Pancreas (tissue), 10 donors: Measurements from ENCODE around the gene METTL25. TPM values are rescaled to one million over a fixed set of nuclear protein-coding genes. Genes with fewer than 3 reads are reported as not detected.
A peak's percentile ranks its signal among the peaks of the same experiment; 100 is the strongest.

Source experiments
- ATAC-seq, 4 donors: fragments of 200-7000 bp; cut with Tn5 transposase; one replicate each; pipeline versions ENCODE4 v1.8.0 to v1.9.1; 2020; ENCODE audit warnings: mild to moderate bottlenecking in 4 of 4, moderate library complexity in 4 of 4
- DNase-seq, 6 donors: peaks; one replicate each; pipeline ENCODE4 v3.0.0-alpha.2; 2020
- FAIRE-seq: peaks from 2 replicates; lab custom pipeline; 2012; peaks lifted over from hg19 to GRCh38; lab: Jason Lieb, UNC
- H3K27ac ChIP-seq, 4 donors: fragments of 200-600 bp; sonication (generic); 1 replicate in 3 of 4; 2 replicates in 1 of 4; pipeline versions ENCODE4 v1.5.0 to v1.8.0; 2020
- H3K27me3 ChIP-seq, 4 donors: fragments of 200-600 bp; one replicate each; pipeline ENCODE4 v1.8.0; 2021
- H3K36me3 ChIP-seq, 3 donors: fragments of 200-600 bp; sonication (generic) in 1 of 3; one replicate each; pipeline versions ENCODE4 v1.5.0 to v1.8.0; 2020 to 2021
- H3K4me1 ChIP-seq, 3 donors: fragments of 200-600 bp; one replicate each; pipeline ENCODE4 v1.8.0; 2021
- H3K4me3 ChIP-seq, 4 donors: fragments of 200-600 bp; sonication (generic) in 2 of 4; one replicate each; pipeline versions ENCODE4 v1.5.0 to v1.8.0; 2020 to 2021
- H3K9me3 ChIP-seq, 4 donors: fragments of 200-600 bp; one replicate each; pipeline ENCODE4 v1.8.0; 2021
- WGBS, 2 donors: extraction: QIAGEN DNeasy Blood & Tissue Kit; methylation state at CpG; one replicate each; pipeline ENCODE4 v1.1.7; 2013; 5-methylcytosine and 5-hydroxymethylcytosine counted together
- intact Hi-C, 3 donors: fragments of 100-400 bp; cut with DNase I; formaldehyde crosslinking; loops; one replicate each; pipeline versions ENCODE4 v1.11.1 to v1.14.2; 2022
- polyA plus RNA-seq, 2 donors: library from polyadenylated mRNA; stranded (reverse); fragments of 200-250 nt; gene quantifications; one replicate each; pipeline ENCODE4 v1.2.3, GENCODE V29; 2013
- total RNA-seq, 6 donors: library from RNA; stranded (reverse); fragmentation: NEBNext Ultra II Directional in 4 of 6; extraction: Animal tissue kit (Norgen Biotek cat#: 25700) in 4 of 6; gene quantifications; one replicate each; pipeline versions ENCODE4 v1.2.1 to v1.2.4, GENCODE V29; 2021 to 2023
- TF ChIP-seq, protein P1 (sequence below), 4 donors: fragments of 200-600 bp; sonication (generic) in 3 of 4; IDR thresholded peaks; one replicate each; pipeline versions ENCODE4 v1.5.0 to v1.8.0; 2021; ENCODE audit warnings: antibody characterized with exemption in 4 of 4
- donor health status: healthy with polysubstance abuse.
- donor health status: DM: no; HTN: no; CAD: no; lungs with moderate emphysema.
- donor health status: DM: no; HTN: no; CAD: no.
- donor health status: control.
- donor health status: control.
- donor health status: Bipolar disorder and iron deficiency.
- donor health status: DM: yes; HTN: yes; CAD: no.
- donor health status: DM: no; HTN: no; CAD: no.
- donor health status: DM: no; HTN: no; CAD: no.
- donor health status: DM: yes; HTN: yes; CAD: no.

METTL25 gene
- total and polyA plus RNA-seq, 8 donors, result 3.5 to 9.5 (median 6.1) TPM

DNA sequence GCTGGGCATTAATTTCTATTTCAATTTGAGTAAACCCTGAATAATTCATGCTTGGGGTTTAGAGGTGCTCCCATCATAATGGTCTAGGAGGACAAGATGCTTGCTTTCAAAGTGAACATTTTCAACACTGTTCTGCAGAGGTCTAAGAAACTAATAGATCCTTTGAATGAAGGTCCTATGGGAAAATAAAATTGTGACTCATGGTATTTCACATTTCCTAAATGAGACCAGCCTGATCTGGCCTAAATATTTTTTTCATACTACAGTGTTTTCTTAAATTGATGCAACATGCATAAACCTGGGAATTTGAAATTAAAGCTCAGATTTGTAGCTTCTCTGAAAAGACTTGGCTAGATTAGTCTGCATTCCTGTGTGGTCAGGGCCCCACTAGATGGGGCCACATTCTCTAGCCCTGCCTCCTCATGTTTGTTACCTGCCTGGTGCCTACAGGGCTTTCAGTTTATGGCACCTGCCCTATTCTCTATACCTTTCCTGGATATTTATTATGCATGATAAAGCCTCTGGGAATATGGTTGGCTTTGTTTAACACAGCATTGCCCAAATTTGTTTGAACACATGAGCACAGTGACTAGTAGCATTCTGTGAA is 112.7 kb downstream of the METTL25 start:
- Histone ChIP-seq H3K4me3 (no peak overlapping the region), H3K36me3 (peaks cover 0 to 3% (median 0%) of the 10 kb centered on the region in 3 donors), H3K27ac (no peak overlapping the region), H3K4me1 (no peaks in the 10 kb centered on the region), H3K9me3 (no peaks in the 10 kb centered on the region), H3K27me3 (no peaks in the 10 kb centered on the region)
- FAIRE-seq, result no peak
- intact Hi-C loops, result no loop called here
- no peak for DNase-seq
- TF ChIP-seq, protein P1, sequence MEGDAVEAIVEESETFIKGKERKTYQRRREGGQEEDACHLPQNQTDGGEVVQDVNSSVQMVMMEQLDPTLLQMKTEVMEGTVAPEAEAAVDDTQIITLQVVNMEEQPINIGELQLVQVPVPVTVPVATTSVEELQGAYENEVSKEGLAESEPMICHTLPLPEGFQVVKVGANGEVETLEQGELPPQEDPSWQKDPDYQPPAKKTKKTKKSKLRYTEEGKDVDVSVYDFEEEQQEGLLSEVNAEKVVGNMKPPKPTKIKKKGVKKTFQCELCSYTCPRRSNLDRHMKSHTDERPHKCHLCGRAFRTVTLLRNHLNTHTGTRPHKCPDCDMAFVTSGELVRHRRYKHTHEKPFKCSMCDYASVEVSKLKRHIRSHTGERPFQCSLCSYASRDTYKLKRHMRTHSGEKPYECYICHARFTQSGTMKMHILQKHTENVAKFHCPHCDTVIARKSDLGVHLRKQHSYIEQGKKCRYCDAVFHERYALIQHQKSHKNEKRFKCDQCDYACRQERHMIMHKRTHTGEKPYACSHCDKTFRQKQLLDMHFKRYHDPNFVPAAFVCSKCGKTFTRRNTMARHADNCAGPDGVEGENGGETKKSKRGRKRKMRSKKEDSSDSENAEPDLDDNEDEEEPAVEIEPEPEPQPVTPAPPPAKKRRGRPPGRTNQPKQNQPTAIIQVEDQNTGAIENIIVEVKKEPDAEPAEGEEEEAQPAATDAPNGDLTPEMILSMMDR (IDR thresholded peaks at IDR 0.05), result no peak
- no peak for ATAC-seq

GRCh38 chr12:82473111-82473754 is 114.9 kb downstream of the METTL25 start:
- Histone ChIP-seq H3K9me3 (no peaks in the 10 kb centered on the region), H3K4me3 (no peak overlapping the region), H3K4me1 (no peaks in the 10 kb centered on the region), H3K27me3 (no peaks in the 10 kb centered on the region), H3K27ac (no peak overlapping the region), H3K36me3 (peaks cover 0 to 3% (median 0%) of the 10 kb centered on the region in 3 donors)
- no peak for ATAC-seq
- WGBS, 2 donors, result 95 to 99% methylated on average over 8 of the region's 8 CpGs
- peak in 1 of 6 donors; percentile 34 for DNase-seq
- FAIRE-seq, result no peak
- TF ChIP-seq, protein P1 (IDR thresholded peaks at IDR 0.05), result no peak
- intact Hi-C loops, result no loop called here

DNA sequence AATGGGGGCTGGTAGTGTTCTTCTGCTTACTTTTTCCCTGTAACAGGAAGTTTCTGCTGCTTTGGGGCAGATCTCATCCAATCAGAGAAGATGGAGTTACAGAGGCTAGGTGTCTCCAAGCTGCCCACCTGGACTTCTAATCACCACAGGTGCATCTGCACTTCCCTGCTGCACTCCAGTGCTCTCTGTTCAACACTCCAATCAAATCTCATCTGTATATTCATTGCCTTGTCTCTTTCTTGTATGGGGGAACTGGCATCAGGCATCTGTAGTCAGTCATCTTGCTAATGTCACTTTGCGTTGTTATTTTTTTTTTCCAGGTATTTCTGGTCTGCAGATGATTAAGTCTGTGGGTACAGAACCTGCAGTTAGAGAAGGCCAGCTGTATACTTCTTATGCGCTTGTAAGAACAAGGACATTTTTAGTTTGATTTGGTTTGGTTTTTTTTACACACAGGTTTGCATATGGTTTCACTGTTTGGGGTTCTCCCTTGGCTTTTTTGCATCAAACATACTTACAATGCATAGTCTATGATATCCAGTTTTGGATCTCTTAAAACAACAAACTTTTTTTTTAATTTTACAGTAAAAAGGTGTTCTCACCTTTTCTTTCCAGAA is 116.0 kb downstream of the METTL25 start:
- no peaks in the 10 kb centered on the region for H3K27me3 ChIP-seq
- H3K9me3 ChIP-seq, result no peaks in the 10 kb centered on the region
- no peaks in the 10 kb centered on the region for H3K4me1 ChIP-seq
- peaks cover 0 to 3% (median 0%) of the 10 kb centered on the region in 3 donors for H3K36me3 ChIP-seq
- ATAC-seq (no peak), DNase-seq (no peak), FAIRE-seq (no peak)
- no peak overlapping the region for H3K4me3 ChIP-seq
- intact Hi-C loops, result no loop called here
- no peak overlapping the region for H3K27ac ChIP-seq
- WGBS, 2 donors, result 98 to 100% methylated on average over 2 of the region's 2 CpGs
- TF ChIP-seq, protein P1 (IDR thresholded peaks at IDR 0.05), result no peak

DNA sequence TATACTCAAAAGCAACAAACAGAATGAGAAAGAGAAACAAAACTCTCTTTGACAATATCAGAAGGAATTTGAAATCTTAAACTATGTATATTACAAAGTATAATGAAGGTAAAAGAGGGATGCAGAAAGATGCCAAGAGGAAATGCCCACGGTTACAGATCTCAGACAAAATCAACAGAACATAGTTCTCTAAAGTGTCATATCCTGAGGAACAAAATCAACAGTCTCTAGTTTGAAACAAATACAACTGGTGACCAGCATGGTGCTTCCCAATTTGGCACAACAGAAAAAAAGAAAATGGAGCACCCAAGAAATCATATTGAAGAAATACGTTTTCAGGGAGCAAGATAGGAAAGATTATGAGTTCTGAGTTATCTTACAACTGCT is 116.5 kb downstream of the METTL25 start:
- intact Hi-C loops, result no loop called here
- H3K27ac ChIP-seq, result no peak overlapping the region
- TF ChIP-seq, protein P1 (IDR thresholded peaks at IDR 0.05), result no peak
- H3K36me3 ChIP-seq, result peaks cover 0 to 3% (median 0%) of the 10 kb centered on the region in 3 donors
- peaks cover 0 to 2% (median 0%) of the 10 kb centered on the region in 3 donors for H3K4me1 ChIP-seq
- DNase-seq (no peak), ATAC-seq (no peak), FAIRE-seq (no peak)
- no peak overlapping the region for H3K4me3 ChIP-seq
- H3K27me3 ChIP-seq, result no peaks in the 10 kb centered on the region
- H3K9me3 ChIP-seq, result no peaks in the 10 kb centered on the region
- 76 to 78% methylated on average over 2 of the region's 2 CpGs for WGBS, 2 donors

DNA sequence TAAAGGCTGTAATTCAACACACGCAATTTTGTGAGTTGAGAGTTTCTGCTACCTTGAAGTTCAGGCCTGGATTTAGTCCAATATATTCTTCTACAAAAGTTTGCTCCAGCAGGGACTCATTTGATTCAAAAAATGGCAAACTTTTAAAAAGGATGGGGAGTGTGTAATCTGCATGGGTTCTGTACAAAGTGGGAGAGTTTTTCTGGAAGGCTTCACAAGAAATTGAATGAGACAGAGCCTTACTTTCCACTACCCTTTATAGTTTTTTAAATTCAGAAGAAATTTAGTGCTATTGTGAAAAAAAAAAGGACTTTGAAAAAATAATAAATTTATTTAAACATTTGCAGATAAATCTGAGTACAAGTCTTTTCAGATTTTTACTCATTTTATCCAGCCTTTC is 116.9 kb downstream of the METTL25 start:
- ATAC-seq (no peak), FAIRE-seq (no peak), DNase-seq (no peak)
- WGBS, 2 donors, result 97% methylated on average over 1 of the region's 1 CpG
- intact Hi-C loops, result no loop called here
- Histone ChIP-seq H3K9me3 (no peaks in the 10 kb centered on the region), H3K27me3 (no peaks in the 10 kb centered on the region), H3K27ac (no peak overlapping the region), H3K4me1 (peaks cover 0 to 3% (median 0%) of the 10 kb centered on the region in 3 donors), H3K4me3 (no peak overlapping the region), H3K36me3 (no peaks in the 10 kb centered on the region)
- TF ChIP-seq, protein P1 (IDR thresholded peaks at IDR 0.05), result no peak
